Neuron (in vitro differentiated cells): ENCODE measurements around the gene TNIK.

Experiments
- H2AFZ ChIP-seq: one replicate; pipeline ENCODE4 v1.6.1; 2013; ENCODE audit warnings: low read depth, mild to moderate bottlenecking, inconsistent platforms, low read length, moderate library complexity
- H3K27me3 ChIP-seq: one replicate; pipeline ENCODE4 v1.6.1; 2013; ENCODE audit warnings: low read length; ENCODE audit not compliant: insufficient read depth
- H3K36me3 ChIP-seq: one replicate; pipeline ENCODE4 v1.6.1; 2013; ENCODE audit warnings: low read length; ENCODE audit not compliant: insufficient read depth
- H3K4me1 ChIP-seq: one replicate; pipeline ENCODE4 v1.6.1; 2013; ENCODE audit warnings: low read length; ENCODE audit not compliant: insufficient read depth
- H3K4me3 ChIP-seq: 2 replicates; pipeline ENCODE4 v1.5.1; 2013; ENCODE audit warnings: mild to moderate bottlenecking, low read length, moderate library complexity
- H3K9me3 ChIP-seq: one replicate; pipeline ENCODE4 v1.6.1; 2013; ENCODE audit warnings: low read length

TNIK gene

GRCh38 chr3:171351676-171352075 is 108.5 kb downstream of the TNIK start:
- H3K9me3 ChIP-seq: no peaks in the 10 kb centered on the region
- H3K4me1 ChIP-seq: peaks cover 2% of the 10 kb centered on the region
- H2AFZ ChIP-seq: no peak overlapping the region
- H3K4me3 ChIP-seq: no peak overlapping the region
- no peaks in the 10 kb centered on the region for H3K27me3 ChIP-seq
- no peaks in the 10 kb centered on the region for H3K36me3 ChIP-seq

GRCh38 chr3:171350364-171350763 is 109.8 kb downstream of the TNIK start:
- Histone ChIP-seq H3K27me3 (no peaks in the 10 kb centered on the region), H3K4me1 (peaks cover 2% of the 10 kb centered on the region), H3K4me3 (no peak overlapping the region), H3K36me3 (no peaks in the 10 kb centered on the region), H2AFZ (no peak overlapping the region), H3K9me3 (no peaks in the 10 kb centered on the region)

DNA sequence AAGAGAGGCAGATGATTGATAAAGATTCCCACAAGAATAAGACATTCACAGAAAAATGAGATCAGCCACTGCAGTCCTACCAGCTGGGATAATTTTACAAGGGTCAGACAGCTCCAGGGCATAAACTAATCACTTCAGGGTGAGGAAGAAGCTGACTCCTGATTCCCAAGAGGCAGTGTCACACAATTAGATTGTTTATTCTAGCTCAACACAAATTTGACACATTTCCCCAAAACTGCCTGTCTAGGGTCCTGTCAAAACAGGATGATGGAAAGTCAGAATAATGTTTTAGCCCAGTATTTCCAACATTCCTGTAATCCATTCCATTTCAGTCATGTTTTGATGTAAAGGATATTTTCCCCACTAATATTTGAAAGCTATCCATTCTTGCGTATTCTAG is 110.8 kb downstream of the TNIK start:
- H2AFZ ChIP-seq: no peak overlapping the region
- H3K9me3 ChIP-seq: no peaks in the 10 kb centered on the region
- H3K27me3 ChIP-seq: no peaks in the 10 kb centered on the region
- peaks cover 4% of the 10 kb centered on the region for H3K4me1 ChIP-seq
- no peaks in the 10 kb centered on the region for H3K36me3 ChIP-seq
- H3K4me3 ChIP-seq: no peak overlapping the region

DNA sequence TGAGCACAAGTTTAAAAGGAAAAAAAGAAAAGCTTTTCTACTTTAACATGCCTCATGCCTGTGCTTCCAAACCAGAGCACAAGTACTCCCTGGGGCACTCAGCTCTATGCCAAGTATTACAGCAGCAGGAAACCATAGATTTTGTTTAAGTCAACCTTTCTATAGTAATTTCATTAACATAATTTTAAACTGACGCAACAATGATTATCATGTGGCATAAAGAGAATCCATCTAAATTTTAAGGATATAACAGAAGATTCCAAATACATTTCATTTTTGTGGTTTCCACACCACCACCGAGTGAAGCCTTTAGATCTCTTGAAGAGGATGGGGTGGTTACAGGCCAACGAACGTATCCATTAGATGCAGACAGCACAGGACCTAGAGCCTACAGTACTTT is 112.1 kb downstream of the TNIK start:
- Histone ChIP-seq H3K9me3 (no peaks in the 10 kb centered on the region), H3K27me3 (no peaks in the 10 kb centered on the region), H3K4me3 (no peak overlapping the region), H3K4me1 (peaks cover 4% of the 10 kb centered on the region), H2AFZ (no peak overlapping the region), H3K36me3 (no peaks in the 10 kb centered on the region)

- H3K4me3 ChIP-seq: no peak overlapping the region
- H3K27me3 ChIP-seq: no peaks in the 10 kb centered on the region
- no peaks in the 10 kb centered on the region for H3K9me3 ChIP-seq
- H2AFZ ChIP-seq: no peak overlapping the region
- peaks cover 4% of the 10 kb centered on the region for H3K4me1 ChIP-seq
- no peaks in the 10 kb centered on the region for H3K36me3 ChIP-seq
Measured at GRCh38 chr3:171347301-171348039, 112.7 kb downstream of the TNIK start.

DNA sequence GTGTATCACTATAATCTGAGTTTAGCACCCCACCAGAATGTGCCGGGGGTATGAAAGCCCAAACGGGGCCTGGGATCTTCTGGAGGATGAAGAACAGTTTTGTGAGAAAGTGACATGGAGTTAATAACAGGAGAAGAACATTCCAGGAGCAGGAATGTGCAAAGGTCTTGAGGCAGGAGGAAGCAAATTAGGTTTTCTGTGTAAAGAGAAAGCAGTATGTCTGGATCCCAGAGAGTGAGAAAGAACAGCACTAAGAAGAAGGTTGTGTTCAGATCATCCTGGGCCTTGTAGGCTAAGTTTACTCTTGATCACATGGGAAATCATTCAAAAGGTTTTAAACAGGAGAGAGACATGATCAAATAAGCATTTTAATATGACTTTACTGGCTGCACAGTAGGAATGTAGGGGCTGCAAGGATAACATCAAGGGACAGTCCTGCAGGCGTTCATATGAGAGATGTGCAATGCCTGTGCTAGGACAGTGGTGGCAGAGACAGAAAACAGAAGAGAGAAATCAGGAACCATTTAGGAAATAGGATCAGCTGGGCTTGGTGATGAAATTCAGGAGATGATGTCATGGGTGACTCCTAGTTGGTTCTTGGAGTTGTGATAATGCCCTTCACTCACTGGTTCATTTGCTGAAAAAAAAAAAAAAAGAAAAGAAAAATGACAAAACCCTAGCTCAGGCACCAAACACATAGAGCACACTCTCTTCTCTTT is 113.5 kb downstream of the TNIK start:
- no peak overlapping the region for H3K4me3 ChIP-seq
- H3K36me3 ChIP-seq: no peaks in the 10 kb centered on the region
- peaks cover 4% of the 10 kb centered on the region for H3K4me1 ChIP-seq
- H3K27me3 ChIP-seq: no peaks in the 10 kb centered on the region
- no peak overlapping the region for H2AFZ ChIP-seq
- no peaks in the 10 kb centered on the region for H3K9me3 ChIP-seq

- Histone ChIP-seq H3K27me3 (no peaks in the 10 kb centered on the region), H3K4me3 (no peak overlapping the region), H3K4me1 (peaks cover 4% of the 10 kb centered on the region), H3K9me3 (no peaks in the 10 kb centered on the region), H3K36me3 (no peaks in the 10 kb centered on the region), H2AFZ (no peak overlapping the region)
Measured at GRCh38 chr3:171346019-171346418, 114.2 kb downstream of the TNIK start.

DNA sequence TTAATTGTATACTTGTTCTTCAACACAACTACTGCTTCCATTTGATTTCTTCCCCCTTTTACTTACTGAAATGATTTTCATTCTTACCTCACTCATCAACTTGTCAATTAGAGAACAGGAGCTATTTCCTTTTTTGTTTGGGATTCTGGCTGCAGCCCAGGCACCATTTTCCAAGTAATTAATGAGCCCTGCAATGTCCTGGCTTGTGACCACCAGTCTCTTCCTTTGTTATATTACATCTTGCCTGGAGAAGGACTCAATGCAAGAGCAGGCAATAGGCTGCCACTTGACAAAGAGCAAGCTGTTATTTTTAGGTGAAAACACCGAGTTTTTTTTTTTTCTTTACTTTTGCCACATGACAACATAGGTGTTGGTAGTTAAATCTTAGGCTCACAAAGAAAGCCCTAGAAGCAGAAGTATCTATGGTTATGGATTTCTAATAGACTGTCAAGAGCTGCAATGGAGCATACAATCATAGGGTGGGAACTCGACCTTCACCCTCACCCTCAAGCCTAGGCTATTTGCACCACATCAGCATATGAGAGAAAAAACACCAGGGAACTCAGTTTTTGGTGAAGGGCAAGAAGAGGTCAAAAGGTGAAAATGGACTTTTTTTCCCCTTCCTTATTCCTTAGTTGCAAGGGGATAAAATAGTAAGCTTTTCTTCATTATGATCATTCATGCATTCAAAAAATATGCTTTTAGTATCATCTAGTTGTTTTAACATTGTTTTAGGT is 114.9 kb downstream of the TNIK start:
- Histone ChIP-seq H2AFZ (no peak overlapping the region), H3K36me3 (no peaks in the 10 kb centered on the region), H3K9me3 (no peaks in the 10 kb centered on the region), H3K27me3 (no peaks in the 10 kb centered on the region), H3K4me3 (no peak overlapping the region), H3K4me1 (peaks cover 4% of the 10 kb centered on the region)

DNA sequence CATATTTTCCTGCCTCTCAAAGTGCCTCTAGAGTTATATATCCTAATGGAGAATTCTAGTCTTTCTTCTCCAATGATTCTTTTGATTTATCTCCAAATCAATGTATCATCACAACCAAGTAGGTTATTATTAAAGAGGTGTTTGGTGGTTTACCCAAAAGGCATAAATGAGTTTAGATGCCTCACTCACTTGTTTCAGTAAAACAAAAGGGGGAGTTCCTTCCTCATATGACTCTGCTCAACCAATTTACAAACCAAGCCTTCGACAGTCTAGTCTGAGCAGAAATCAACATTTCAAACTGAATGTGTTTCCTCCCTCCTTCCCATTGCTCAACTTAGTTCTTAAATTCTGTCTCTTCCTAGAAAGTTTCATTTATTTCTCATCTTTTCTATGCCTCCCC is 116.5 kb downstream of the TNIK start:
- no peak overlapping the region for H3K4me3 ChIP-seq
- H3K36me3 ChIP-seq: no peaks in the 10 kb centered on the region
- no peaks in the 10 kb centered on the region for H3K27me3 ChIP-seq
- H3K9me3 ChIP-seq: no peaks in the 10 kb centered on the region
- H3K4me1 ChIP-seq: peaks cover 4% of the 10 kb centered on the region
- H2AFZ ChIP-seq: no peak overlapping the region

- no peaks in the 10 kb centered on the region for H3K27me3 ChIP-seq
- peaks cover 3% of the 10 kb centered on the region for H3K4me1 ChIP-seq
- H3K36me3 ChIP-seq: no peaks in the 10 kb centered on the region
- H2AFZ ChIP-seq: no peak overlapping the region
- H3K9me3 ChIP-seq: no peaks in the 10 kb centered on the region
- H3K4me3 ChIP-seq: no peak overlapping the region
Measured at GRCh38 chr3:171342783-171343420, 117.3 kb downstream of the TNIK start.

DNA sequence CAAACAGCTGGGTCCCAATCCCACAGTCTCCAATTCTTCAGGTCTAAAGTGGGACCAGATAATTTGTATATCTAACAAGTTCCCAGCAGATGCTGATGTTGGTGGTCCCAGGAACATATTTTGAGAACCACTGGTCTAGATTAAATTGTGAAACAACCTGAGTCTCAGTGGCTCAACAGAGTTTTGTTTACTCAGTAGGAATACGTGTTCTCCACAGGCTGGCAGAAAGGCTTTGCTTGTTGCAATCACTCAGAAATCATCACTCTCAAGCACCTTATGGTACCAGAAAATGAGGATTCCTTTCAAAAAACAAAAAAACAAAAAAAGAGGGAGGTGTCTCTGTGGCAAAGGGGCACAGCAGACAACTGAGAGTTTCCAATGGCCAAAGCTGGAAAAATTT is 118.0 kb downstream of the TNIK start:
- Histone ChIP-seq H3K4me1 (peaks cover 2% of the 10 kb centered on the region), H3K4me3 (no peak overlapping the region), H3K9me3 (no peaks in the 10 kb centered on the region), H3K27me3 (no peaks in the 10 kb centered on the region), H3K36me3 (no peaks in the 10 kb centered on the region), H2AFZ (no peak overlapping the region)

- Histone ChIP-seq H3K4me1 (peaks cover 2% of the 10 kb centered on the region), H2AFZ (no peak overlapping the region), H3K27me3 (no peaks in the 10 kb centered on the region), H3K4me3 (no peak overlapping the region), H3K9me3 (no peaks in the 10 kb centered on the region), H3K36me3 (no peaks in the 10 kb centered on the region)
Measured at GRCh38 chr3:171340434-171340833, 119.8 kb downstream of the TNIK start.

DNA sequence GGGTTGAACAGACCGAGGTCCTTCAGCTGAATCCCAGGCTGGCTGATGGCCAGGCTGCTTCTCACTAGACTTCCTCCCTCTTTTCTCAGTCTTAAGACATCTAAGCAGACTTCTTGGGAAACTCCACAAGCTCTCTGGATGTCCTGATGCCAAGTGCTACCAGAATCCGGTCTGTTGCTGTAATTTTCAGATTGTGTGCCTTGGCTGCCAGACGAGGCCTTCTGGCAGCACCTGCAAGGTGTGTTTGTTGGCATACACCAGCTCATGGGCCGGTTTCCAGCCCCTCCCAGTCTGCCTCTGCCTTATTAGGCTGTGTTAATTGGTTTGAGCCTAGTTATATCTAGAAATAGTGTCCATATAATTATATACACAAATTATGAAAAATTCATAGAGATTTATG is 120.6 kb downstream of the TNIK start:
- H3K4me3 ChIP-seq: no peak overlapping the region
- H2AFZ ChIP-seq: no peak overlapping the region
- H3K27me3 ChIP-seq: no peaks in the 10 kb centered on the region
- H3K9me3 ChIP-seq: no peaks in the 10 kb centered on the region
- H3K36me3 ChIP-seq: no peaks in the 10 kb centered on the region
- no peaks in the 10 kb centered on the region for H3K4me1 ChIP-seq
